ENCODE results near the gene LATS2. TPM values are rescaled to one million over a fixed set of nuclear protein-coding genes. Genes with fewer than 3 reads are reported as not detected.

The LATS2 gene
- total and polyA plus RNA-seq, 2 of the 8 experiments (the other 6 are each of a cell fraction or from before 2014, with no cell fraction given), result 8.3 to 26.2 TPM

GRCh38 chr13:20998649-20999415, 62.6 kb downstream of the LATS2 start:
- H3K79me2 ChIP-seq (ENCODE audit: control insufficient read depth in 1 of 2, insufficient read depth in 2 of 2, low read length in 2 of 2), result peaks cover 0 to 76% of the 10 kb centered on the region in 2 experiments; a peak in 2 of 4 replicates
- no peak for FAIRE-seq
- no peak overlapping the region for H3K4ac ChIP-seq (replicated peaks; ENCODE audit: insufficient read length, low read depth, low read length)
- peak overlapping the region; percentile 90 for H2BK5ac ChIP-seq (ENCODE audit: low read depth, low read length)
- no peak overlapping the region for H3K56ac ChIP-seq (replicated peaks; ENCODE audit: insufficient read length, low read depth, low read length)
- DNase-seq (ENCODE audit: low read depth in 1 of 2, low spot score in 2 of 2), result no peak
- 94% methylated on average over 48 of the region's 60 CpGs; no CpG with 5 or more reads in 1 of the 2 experiments for WGBS, 2 experiments (ENCODE audit: extremely low coverage in 1 of 2, insufficient coverage in 1 of 2, insufficient read length in 1 of 2, insufficient replicate concordance in 2 of 2, low coverage in 1 of 2, low lambda C conversion rate in 2 of 2, missing lambda C conversion rate in 1 of 2)
- H3K4me1 ChIP-seq (replicated peaks in 1 of 4; ENCODE audit: control insufficient read depth in 3 of 4, insufficient read depth in 4 of 4, low read length in 3 of 4), result peaks cover 6 to 18% (median 10%) of the 10 kb centered on the region in 4 experiments
- H3K36me3 ChIP-seq (ENCODE audit: control insufficient read depth in 2 of 4, insufficient read depth in 4 of 4, low read length in 3 of 4), result peaks cover 0 to 3% (median 1%) of the 10 kb centered on the region in 4 experiments; a peak in 3 of 8 replicates
- H3K23ac ChIP-seq (ENCODE audit: insufficient read length), result no peak overlapping the region
- peaks cover 11% of the 10 kb centered on the region for H3K79me1 ChIP-seq (ENCODE audit: low read depth, low read length)
- H2AK5ac ChIP-seq (ENCODE audit: low read depth, low read length), result no peak overlapping the region
- H3K18ac ChIP-seq (ENCODE audit: extremely low read depth, low read length), result peak overlapping the region; percentile 56; the same call in 1 of the 2 replicates
- H4K20me1 ChIP-seq (replicated peaks in 1 of 2; ENCODE audit: control insufficient read depth in 1 of 2, insufficient read depth in 2 of 2, low read length in 2 of 2), result peaks cover 2 to 5% of the 10 kb centered on the region in 2 experiments
- H4K91ac ChIP-seq (replicated peaks; ENCODE audit: insufficient read length, low read length), result peak overlapping the region; percentile 64
- no peak overlapping the region for H2BK20ac ChIP-seq (ENCODE audit: low read length)
- POLR2A ChIA-PET (ENCODE audit: partially characterized antibody), result interaction anchor here (1.1 to 1.5 kb wide), 2 partner anchors 63 to 177 kb away, joined by 3 to 5 read pairs; partner anchors contain the start of genes LATS2, MRPL57 and SKA3
- H2AFZ ChIP-seq (ENCODE audit: low read length), result no peak overlapping the region
- H2BK120ac ChIP-seq (replicated peaks; ENCODE audit: low read depth, low read length), result no peak overlapping the region
- H2BK15ac ChIP-seq (ENCODE audit: low read length), result peak overlapping the region; percentile 31; the same call in 1 of the 2 replicates
- CTCF ChIA-PET (ENCODE audit: partially characterized antibody), result interaction anchor here (1.1 to 1.4 kb wide), 2 partner anchors 16 to 56 kb away, joined by 3 to 5 read pairs; no protein-coding TSS in a partner anchor
- no peak overlapping the region for H3K4me3 ChIP-seq (ENCODE audit: extremely low read depth in 1 of 4, insufficient read depth in 2 of 4, low read depth in 3 of 4, low read length in 4 of 4)
- H3K27me3 ChIP-seq (replicated peaks in 1 of 4; ENCODE audit: control insufficient read depth in 3 of 4, extremely low read depth in 1 of 4, insufficient read depth in 3 of 4, low read length in 3 of 4), result no peaks in the 10 kb centered on the region
- H3K9me3 ChIP-seq (ENCODE audit: insufficient read depth in 2 of 2, low read depth in 1 of 2, low read length in 1 of 2), result no peaks in the 10 kb centered on the region
- H3K4me2 ChIP-seq (ENCODE audit: insufficient read depth in 1 of 2, low read depth in 2 of 2, low read length in 2 of 2), result no peak overlapping the region; a peak in 1 of 4 replicates
- no peak overlapping the region; the same call in 1 of the 2 replicates for H3K27ac ChIP-seq (ENCODE audit: low read depth, low read length)
- peak overlapping the region; percentile 75; the same call in 1 of the 2 replicates for H2BK12ac ChIP-seq (ENCODE audit: low read depth, low read length)
- H3K14ac ChIP-seq (ENCODE audit: insufficient read length), result no peak overlapping the region
- no peak overlapping the region for H3K9ac ChIP-seq (replicated peaks in 1 of 4; ENCODE audit: extremely low read depth in 1 of 4, low read depth in 3 of 4, low read length in 3 of 4)
- H4K5ac ChIP-seq (ENCODE audit: insufficient read length, low read depth, low read length), result no peak overlapping the region
- peak overlapping the region; percentile 85 for H4K8ac ChIP-seq (ENCODE audit: extremely low read depth, insufficient read depth, low read length)
- H3K23me2 ChIP-seq (ENCODE audit: low read depth, low read length), result no peaks in the 10 kb centered on the region
- TF ChIP-seq SP2 (IDR thresholded peaks at IDR 0.05; ENCODE audit: low read length), result no peak
- peak in 1 of 2 experiments; percentile 22; a peak in 1 of 4 replicates for TF ChIP-seq RAD21 (IDR thresholded peaks at IDR 0.05 in 1 of 2, conservative IDR thresholded peaks at IDR 0.05 in 1 of 2; ENCODE audit: low read depth in 2 of 2, low read length in 2 of 2)
- TF ChIP-seq, protein P1, sequence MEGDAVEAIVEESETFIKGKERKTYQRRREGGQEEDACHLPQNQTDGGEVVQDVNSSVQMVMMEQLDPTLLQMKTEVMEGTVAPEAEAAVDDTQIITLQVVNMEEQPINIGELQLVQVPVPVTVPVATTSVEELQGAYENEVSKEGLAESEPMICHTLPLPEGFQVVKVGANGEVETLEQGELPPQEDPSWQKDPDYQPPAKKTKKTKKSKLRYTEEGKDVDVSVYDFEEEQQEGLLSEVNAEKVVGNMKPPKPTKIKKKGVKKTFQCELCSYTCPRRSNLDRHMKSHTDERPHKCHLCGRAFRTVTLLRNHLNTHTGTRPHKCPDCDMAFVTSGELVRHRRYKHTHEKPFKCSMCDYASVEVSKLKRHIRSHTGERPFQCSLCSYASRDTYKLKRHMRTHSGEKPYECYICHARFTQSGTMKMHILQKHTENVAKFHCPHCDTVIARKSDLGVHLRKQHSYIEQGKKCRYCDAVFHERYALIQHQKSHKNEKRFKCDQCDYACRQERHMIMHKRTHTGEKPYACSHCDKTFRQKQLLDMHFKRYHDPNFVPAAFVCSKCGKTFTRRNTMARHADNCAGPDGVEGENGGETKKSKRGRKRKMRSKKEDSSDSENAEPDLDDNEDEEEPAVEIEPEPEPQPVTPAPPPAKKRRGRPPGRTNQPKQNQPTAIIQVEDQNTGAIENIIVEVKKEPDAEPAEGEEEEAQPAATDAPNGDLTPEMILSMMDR (IDR thresholded peaks at IDR 0.05; ENCODE audit: control extremely low read depth in 1 of 3, insufficient read depth in 1 of 3, low read depth in 1 of 3, low read length in 3 of 3), result peak in 1 of 3 experiments; percentile 3; a peak in 2 of 4 replicates
- no peak for TF ChIP-seq POLR2AphosphoS5 (IDR thresholded peaks at IDR 0.05; ENCODE audit: low read depth, low read length)
